ENCODE measurements around the gene ANTXR1. TPM values are rescaled to one million over a fixed set of nuclear protein-coding genes. Genes with fewer than 3 reads are reported as not detected.
A peak's percentile ranks its signal among the peaks of the same experiment; 100 is the strongest.

ANTXR1 gene
- total RNA-seq, 1 donor from 2014 or later: 81.2 TPM

DNA sequence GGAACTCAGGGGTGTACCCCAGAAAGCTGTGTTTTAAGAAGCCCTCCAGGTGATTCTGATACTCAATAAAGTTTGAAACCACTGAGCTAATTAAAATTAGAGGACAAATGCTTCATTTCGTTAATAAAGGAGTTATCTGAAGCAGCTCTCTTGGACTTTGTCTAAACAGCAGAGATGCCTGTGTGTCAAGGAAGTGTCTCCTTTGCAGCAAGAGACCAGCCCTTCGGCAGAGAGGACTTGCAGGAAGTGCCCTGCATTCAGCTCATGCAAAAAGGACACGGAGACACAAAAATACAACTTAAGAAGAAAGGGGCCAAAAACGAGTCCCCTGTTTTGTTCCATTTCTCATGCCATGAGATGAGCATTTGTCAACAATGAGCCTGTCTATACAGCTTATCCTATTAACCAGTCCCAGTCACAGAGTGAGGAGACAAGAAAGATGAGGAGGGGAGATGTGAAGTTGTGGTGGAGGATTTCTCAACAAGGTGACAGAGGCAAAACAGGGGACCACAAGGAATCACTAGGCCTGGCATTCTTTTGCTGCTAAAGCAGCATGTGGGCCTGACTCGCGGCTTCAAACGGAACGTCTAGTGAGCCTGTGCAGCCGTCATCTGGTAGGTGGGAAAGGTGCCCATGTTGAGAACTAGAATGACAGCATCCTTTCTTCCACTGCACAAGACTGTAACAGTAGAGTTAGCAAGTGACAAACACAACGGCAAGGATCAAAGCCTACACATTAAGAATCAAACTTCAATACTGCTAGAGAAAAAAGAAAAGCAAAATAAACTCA lies 152.3 kb downstream of the ANTXR1 start:
- DNase-seq: no peak
- H3K27ac ChIP-seq: peak overlapping the region; percentile 38
- H3K27me3 ChIP-seq: no peaks in the 10 kb centered on the region
- ATAC-seq: no peak
- H3K4me3 ChIP-seq: no peak overlapping the region
- no peaks in the 10 kb centered on the region for H3K36me3 ChIP-seq
- H3K4me1 ChIP-seq: peaks cover 38% of the 10 kb centered on the region
- H3K9me3 ChIP-seq: no peaks in the 10 kb centered on the region
- TF ChIP-seq, protein P1, sequence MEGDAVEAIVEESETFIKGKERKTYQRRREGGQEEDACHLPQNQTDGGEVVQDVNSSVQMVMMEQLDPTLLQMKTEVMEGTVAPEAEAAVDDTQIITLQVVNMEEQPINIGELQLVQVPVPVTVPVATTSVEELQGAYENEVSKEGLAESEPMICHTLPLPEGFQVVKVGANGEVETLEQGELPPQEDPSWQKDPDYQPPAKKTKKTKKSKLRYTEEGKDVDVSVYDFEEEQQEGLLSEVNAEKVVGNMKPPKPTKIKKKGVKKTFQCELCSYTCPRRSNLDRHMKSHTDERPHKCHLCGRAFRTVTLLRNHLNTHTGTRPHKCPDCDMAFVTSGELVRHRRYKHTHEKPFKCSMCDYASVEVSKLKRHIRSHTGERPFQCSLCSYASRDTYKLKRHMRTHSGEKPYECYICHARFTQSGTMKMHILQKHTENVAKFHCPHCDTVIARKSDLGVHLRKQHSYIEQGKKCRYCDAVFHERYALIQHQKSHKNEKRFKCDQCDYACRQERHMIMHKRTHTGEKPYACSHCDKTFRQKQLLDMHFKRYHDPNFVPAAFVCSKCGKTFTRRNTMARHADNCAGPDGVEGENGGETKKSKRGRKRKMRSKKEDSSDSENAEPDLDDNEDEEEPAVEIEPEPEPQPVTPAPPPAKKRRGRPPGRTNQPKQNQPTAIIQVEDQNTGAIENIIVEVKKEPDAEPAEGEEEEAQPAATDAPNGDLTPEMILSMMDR (IDR thresholded peaks at IDR 0.05): no peak
- intact Hi-C loops (cut with DNase I): no loop called here

DNA sequence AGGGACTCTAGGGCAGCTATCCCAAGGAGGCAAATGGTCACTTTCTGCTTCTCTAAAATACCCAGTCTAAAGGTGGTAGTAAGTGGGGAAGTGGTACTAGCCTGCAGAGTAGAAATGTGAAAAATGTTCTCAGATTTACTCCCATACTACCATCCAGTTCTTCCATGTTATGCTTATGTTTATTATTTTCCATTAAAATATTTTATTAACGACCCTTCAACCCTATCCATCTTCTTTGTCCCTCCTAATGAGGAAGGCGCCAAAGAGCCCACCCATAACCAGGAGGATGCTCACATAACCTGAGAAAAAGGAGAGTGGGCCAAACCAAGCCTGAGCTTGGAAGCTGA lies 153.5 kb downstream of the ANTXR1 start:
- Histone ChIP-seq H3K36me3 (no peaks in the 10 kb centered on the region), H3K27me3 (no peaks in the 10 kb centered on the region), H3K4me1 (peaks cover 38% of the 10 kb centered on the region), H3K9me3 (no peaks in the 10 kb centered on the region), H3K27ac (no peak overlapping the region), H3K4me3 (no peak overlapping the region)
- TF ChIP-seq, protein P1 (IDR thresholded peaks at IDR 0.05): no peak
- intact Hi-C loops (cut with DNase I): no loop called here
- DNase-seq (no peak), ATAC-seq (no peak)

DNA sequence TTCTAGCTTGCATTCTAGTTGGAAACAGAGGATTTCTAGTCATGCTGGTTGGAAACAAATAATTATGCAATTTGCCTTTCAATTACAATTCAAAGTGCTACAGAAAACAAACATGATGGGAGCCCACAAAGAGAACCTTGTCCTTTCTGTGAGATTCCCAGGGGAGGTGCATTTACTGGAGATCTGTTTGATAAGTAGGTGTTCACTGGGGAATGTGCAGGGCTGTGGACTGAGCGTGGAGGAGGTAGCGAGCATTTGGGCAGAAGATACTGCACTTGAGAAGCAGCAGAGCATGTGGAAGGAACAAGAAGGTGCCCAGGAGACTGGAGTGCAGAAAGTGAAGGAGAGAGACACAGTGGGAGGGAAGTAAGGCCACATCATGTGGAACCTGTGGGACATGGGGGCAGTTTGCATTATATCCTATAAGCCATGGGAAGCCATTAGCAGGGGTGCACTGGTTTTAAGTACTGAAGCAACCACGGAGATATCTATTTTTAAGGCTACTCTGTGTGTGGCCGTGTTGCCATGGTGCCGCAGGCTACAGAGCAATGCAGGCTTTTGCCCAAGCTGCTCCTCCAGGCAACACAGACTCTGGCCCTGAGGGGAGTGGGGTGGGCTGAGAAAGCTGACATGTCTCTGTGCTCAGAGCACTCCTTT lies 154.0 kb downstream of the ANTXR1 start:
- intact Hi-C loops (cut with DNase I): no loop called here
- Histone ChIP-seq H3K4me1 (peaks cover 34% of the 10 kb centered on the region), H3K4me3 (no peak overlapping the region), H3K9me3 (no peaks in the 10 kb centered on the region), H3K36me3 (no peaks in the 10 kb centered on the region), H3K27me3 (no peaks in the 10 kb centered on the region), H3K27ac (no peak overlapping the region)
- ATAC-seq (no peak), DNase-seq (no peak)
- TF ChIP-seq, protein P1 (IDR thresholded peaks at IDR 0.05): no peak

DNA sequence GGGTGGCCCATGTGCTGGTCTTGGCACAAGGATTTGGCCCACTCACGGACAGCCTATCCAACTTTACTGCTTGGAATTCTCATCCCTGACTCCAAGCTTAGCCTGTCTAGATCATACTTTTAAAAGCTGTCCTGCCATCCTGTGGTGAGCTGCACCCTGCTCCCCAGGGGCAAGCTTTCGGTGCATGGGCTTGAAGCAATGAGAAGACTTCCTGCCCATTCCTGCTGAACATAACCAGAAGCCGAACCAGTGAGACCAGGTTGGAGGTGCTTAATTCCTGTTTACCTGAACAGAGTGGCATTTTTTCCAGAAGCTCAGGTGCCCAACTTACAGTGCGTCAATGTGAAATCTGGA lies 154.5 kb downstream of the ANTXR1 start:
- ATAC-seq (no peak), DNase-seq (no peak)
- H3K9me3 ChIP-seq: no peaks in the 10 kb centered on the region
- intact Hi-C loops (cut with DNase I): no loop called here
- TF ChIP-seq, protein P1 (IDR thresholded peaks at IDR 0.05): no peak
- H3K27me3 ChIP-seq: no peaks in the 10 kb centered on the region
- no peak overlapping the region for H3K4me3 ChIP-seq
- H3K36me3 ChIP-seq: no peaks in the 10 kb centered on the region
- no peak overlapping the region for H3K27ac ChIP-seq
- H3K4me1 ChIP-seq: peaks cover 29% of the 10 kb centered on the region

DNA sequence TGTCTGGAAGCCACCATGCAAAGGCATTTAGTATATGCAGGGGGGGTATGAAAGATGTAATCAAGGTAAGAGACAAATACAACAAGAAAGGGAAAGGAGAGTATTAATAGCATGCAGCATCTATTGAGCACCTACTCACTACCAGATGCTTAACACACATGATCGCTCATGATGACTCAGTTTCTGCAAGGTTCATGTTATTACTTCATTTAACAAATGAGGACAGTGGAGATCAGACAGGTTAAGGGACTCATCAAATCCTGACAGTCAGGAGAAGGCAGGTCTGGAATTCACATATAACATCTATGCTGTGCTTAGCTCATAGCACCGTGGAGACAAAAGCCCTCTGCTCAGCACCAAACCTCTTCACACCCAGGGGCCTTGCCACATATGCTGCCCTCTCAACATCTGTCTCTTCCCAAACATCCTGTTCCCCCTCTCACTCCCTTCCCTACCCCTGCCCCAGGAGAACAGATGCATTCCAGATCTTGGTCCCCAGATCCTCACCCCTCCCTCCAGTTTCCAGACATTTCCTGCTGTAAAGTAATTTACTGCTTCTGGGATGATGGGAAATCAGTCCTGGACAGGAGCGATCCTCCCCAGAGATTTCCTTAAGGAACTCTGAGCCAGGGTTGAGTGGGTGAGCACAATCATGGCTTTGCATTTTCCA lies 155.3 kb downstream of the ANTXR1 start:
- no peak for DNase-seq
- H3K4me3 ChIP-seq: no peak overlapping the region
- H3K36me3 ChIP-seq: no peaks in the 10 kb centered on the region
- TF ChIP-seq, protein P1 (IDR thresholded peaks at IDR 0.05): no peak
- ATAC-seq: no peak
- no peaks in the 10 kb centered on the region for H3K9me3 ChIP-seq
- intact Hi-C loops (cut with DNase I): no loop called here
- no peaks in the 10 kb centered on the region for H3K27me3 ChIP-seq
- no peak overlapping the region for H3K27ac ChIP-seq
- peaks cover 20% of the 10 kb centered on the region for H3K4me1 ChIP-seq
